Measurements from ENCODE around the gene KIF26A.

GRCh38 chr14:104132981-104133380 lies 5.4 kb upstream of the KIF26A start:
- TF ChIP-seq CTCF (IDR thresholded peaks at IDR 0.05) (no peak), POLR2A (IDR thresholded peaks at IDR 0.05) (no peak)
